Measurements from ENCODE around the gene SOX9. TPM values are rescaled to one million over a fixed set of nuclear protein-coding genes. Genes with fewer than 3 reads are reported as not detected.

SOX9 gene
- total RNA-seq, 1 donor, result 6.5 TPM

- H2AFZ ChIP-seq (ENCODE audit: low read length), result no peak overlapping the region
- no peak overlapping the region for H3K4me3 ChIP-seq (ENCODE audit: insufficient read depth, low read length)
- no peaks in the 10 kb centered on the region for H3K79me2 ChIP-seq (ENCODE audit: insufficient read depth, low read length)
- TF ChIP-seq CTCF (IDR thresholded peaks at IDR 0.05; ENCODE audit: extremely low read depth, low read depth, low read length), result no peak
- no peak overlapping the region for H3K4me2 ChIP-seq (ENCODE audit: insufficient read depth, low read length)
- no peaks in the 10 kb centered on the region for H3K9me3 ChIP-seq (ENCODE audit: low read depth, low read length)
- no peaks in the 10 kb centered on the region for H4K20me1 ChIP-seq (ENCODE audit: insufficient read depth, low read length)
- H3K4me1 ChIP-seq (ENCODE audit: insufficient read depth, low read length), result peaks cover 12% of the 10 kb centered on the region
- no peak overlapping the region for H3K27ac ChIP-seq (ENCODE audit: low read depth, low read length)
- no peaks in the 10 kb centered on the region for H3K36me3 ChIP-seq (ENCODE audit: insufficient read depth, low read length)
- peaks cover 2% of the 10 kb centered on the region for H3K27me3 ChIP-seq (ENCODE audit: insufficient read depth, low read length)
- no peak for DNase-seq (ENCODE audit: insufficient read length, low spot score, missing footprints)
Measured at GRCh38 chr17:72144101-72144500, 23.3 kb downstream of the SOX9 start.

GRCh38 chr17:72145562-72145961 is 24.7 kb downstream of the SOX9 start:
- DNase-seq (ENCODE audit: insufficient read length, low spot score, missing footprints), result no peak
- Histone ChIP-seq H3K36me3 (ENCODE audit: insufficient read depth, low read length) (no peaks in the 10 kb centered on the region), H3K79me2 (ENCODE audit: insufficient read depth, low read length) (no peaks in the 10 kb centered on the region), H4K20me1 (ENCODE audit: insufficient read depth, low read length) (no peaks in the 10 kb centered on the region), H3K27ac (ENCODE audit: low read depth, low read length) (no peak overlapping the region), H3K27me3 (ENCODE audit: insufficient read depth, low read length) (peaks cover 2% of the 10 kb centered on the region), H3K9me3 (ENCODE audit: low read depth, low read length) (no peaks in the 10 kb centered on the region), H2AFZ (ENCODE audit: low read length) (no peak overlapping the region), H3K4me1 (ENCODE audit: insufficient read depth, low read length) (peaks cover 6% of the 10 kb centered on the region), H3K4me3 (ENCODE audit: insufficient read depth, low read length) (no peak overlapping the region), H3K4me2 (ENCODE audit: insufficient read depth, low read length) (no peak overlapping the region)
- TF ChIP-seq CTCF (IDR thresholded peaks at IDR 0.05; ENCODE audit: extremely low read depth, low read depth, low read length), result no peak

- H3K4me3 ChIP-seq (ENCODE audit: insufficient read depth, low read length), result no peak overlapping the region
- peak overlapping the region; percentile 40 for H3K4me2 ChIP-seq (ENCODE audit: insufficient read depth, low read length)
- H3K36me3 ChIP-seq (ENCODE audit: insufficient read depth, low read length), result no peaks in the 10 kb centered on the region
- peaks cover 2% of the 10 kb centered on the region for H3K27me3 ChIP-seq (ENCODE audit: insufficient read depth, low read length)
- no peak overlapping the region for H3K27ac ChIP-seq (ENCODE audit: low read depth, low read length)
- no peak overlapping the region for H2AFZ ChIP-seq (ENCODE audit: low read length)
- peak; percentile 23 for TF ChIP-seq CTCF (IDR thresholded peaks at IDR 0.05; ENCODE audit: extremely low read depth, low read depth, low read length)
- no peaks in the 10 kb centered on the region for H4K20me1 ChIP-seq (ENCODE audit: insufficient read depth, low read length)
- H3K79me2 ChIP-seq (ENCODE audit: insufficient read depth, low read length), result no peaks in the 10 kb centered on the region
- no peaks in the 10 kb centered on the region for H3K9me3 ChIP-seq (ENCODE audit: low read depth, low read length)
- no peak for DNase-seq (ENCODE audit: insufficient read length, low spot score, missing footprints)
- H3K4me1 ChIP-seq (ENCODE audit: insufficient read depth, low read length), result peaks cover 6% of the 10 kb centered on the region
Measured at GRCh38 chr17:72145962-72146361, 25.1 kb downstream of the SOX9 start.

GRCh38 chr17:72146371-72146770 is 25.6 kb downstream of the SOX9 start:
- Histone ChIP-seq H3K4me3 (ENCODE audit: insufficient read depth, low read length) (no peak overlapping the region), H3K4me1 (ENCODE audit: insufficient read depth, low read length) (peaks cover 10% of the 10 kb centered on the region), H3K4me2 (ENCODE audit: insufficient read depth, low read length) (peak overlapping the region; percentile 40), H2AFZ (ENCODE audit: low read length) (no peak overlapping the region), H3K79me2 (ENCODE audit: insufficient read depth, low read length) (no peaks in the 10 kb centered on the region), H4K20me1 (ENCODE audit: insufficient read depth, low read length) (no peaks in the 10 kb centered on the region), H3K27me3 (ENCODE audit: insufficient read depth, low read length) (peaks cover 2% of the 10 kb centered on the region), H3K27ac (ENCODE audit: low read depth, low read length) (no peak overlapping the region), H3K36me3 (ENCODE audit: insufficient read depth, low read length) (no peaks in the 10 kb centered on the region), H3K9me3 (ENCODE audit: low read depth, low read length) (no peaks in the 10 kb centered on the region)
- TF ChIP-seq CTCF (IDR thresholded peaks at IDR 0.05; ENCODE audit: extremely low read depth, low read depth, low read length), result no peak
- DNase-seq (ENCODE audit: insufficient read length, low spot score, missing footprints), result no peak
